ENCODE data around the gene NEK9.

The NEK9 gene

DNA sequence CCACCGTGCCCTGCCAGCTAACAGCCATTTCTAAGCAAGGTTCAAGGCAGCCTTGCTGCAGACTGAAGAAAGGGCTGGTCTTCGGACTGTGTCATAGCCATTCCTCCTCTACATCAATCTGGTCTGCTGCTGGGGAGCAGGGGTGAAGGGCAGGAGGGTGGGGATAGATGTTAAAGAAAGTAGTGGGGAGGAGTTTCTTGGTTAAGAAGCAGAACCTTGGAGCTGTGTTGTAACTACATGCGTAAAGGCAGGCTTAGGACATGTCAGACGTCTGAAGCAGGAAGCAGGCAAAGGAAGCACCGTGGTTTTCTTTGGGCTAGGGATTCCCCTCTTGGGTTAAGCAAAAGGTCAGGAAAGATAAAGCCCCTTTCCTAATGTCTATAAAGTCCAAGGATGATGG lies 18.1 kb upstream of the NEK9 start:
- DNase-seq (ENCODE audit: low read depth in 3 of 3), result no peak

DNA sequence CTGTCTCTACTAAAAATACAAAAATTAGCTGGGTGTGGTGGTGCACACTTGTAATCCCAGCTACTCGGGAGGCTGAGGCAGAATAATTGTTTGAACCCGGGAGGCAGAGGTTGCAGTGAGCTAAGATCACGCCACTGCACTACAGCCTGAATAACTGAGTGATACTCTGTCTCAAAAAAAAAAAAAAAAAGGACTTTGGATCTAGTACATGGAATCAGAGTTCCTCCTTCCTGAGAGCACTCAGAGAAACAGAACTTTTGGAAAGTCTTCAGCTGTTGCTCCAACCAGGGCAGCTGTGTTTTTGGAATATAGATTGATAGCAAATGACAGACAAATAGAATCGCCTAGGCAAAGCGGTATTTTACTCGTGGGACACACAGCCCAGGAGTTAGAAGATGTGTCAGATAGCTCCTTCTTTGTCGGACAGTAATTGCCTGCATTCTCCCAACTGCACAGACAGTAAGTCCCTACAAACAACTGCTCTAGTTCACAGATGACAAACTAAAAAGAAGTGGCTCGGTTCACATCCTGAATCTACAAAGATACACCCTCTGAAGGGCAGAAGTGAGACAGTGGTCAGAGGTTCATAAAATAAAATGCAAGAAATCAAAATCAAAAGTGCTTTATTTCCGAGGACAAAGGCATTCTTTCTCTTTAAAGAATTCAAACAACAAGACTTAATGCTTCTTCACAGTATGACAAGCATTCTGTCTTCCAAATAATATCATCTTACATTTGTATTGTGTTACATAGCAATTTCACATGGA lies 17.1 kb upstream of the NEK9 start:
- DNase-seq (ENCODE audit: low read depth in 3 of 3), result no peak

DNA sequence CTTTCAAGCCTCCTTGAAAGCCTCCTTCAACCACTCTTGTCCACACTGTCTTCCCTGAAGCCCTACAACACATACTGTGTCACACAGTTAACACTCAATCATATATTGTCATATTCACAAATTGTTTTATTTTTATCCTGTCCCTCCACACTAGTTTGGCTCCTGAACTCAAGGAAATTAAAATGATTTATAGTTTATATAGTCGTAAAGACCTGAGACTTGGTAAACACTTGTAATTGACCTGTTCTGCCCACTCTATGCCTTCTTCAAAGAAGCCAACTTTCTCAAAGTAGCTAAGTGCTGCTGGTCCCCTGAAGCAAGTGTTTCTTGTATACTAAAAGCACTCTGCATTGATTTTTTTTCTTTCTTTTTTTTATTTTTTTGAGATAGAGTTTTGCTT lies 15.6 kb upstream of the NEK9 start:
- DNase-seq (ENCODE audit: low read depth in 3 of 3), result no peak

DNA sequence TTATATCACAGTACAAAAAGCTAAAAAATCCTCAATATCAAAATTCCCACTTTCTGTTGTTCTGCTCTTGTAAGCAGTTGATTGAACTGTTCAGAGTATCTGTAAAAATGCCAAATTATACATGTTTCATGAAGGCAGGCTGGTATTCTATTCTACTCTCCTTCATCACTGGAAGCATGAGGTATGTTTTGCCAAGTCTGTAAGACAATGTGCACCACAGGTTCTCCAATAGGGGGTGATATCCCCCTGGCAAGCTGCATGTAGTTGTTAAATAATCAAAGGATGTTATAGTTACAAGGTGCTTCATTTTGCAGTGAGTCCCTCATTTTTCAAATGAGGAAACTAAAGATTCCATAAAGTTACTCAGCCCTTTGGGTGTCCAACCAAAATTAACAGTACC lies 15.1 kb upstream of the NEK9 start:
- no peak for DNase-seq (ENCODE audit: low read depth in 3 of 3)

DNA sequence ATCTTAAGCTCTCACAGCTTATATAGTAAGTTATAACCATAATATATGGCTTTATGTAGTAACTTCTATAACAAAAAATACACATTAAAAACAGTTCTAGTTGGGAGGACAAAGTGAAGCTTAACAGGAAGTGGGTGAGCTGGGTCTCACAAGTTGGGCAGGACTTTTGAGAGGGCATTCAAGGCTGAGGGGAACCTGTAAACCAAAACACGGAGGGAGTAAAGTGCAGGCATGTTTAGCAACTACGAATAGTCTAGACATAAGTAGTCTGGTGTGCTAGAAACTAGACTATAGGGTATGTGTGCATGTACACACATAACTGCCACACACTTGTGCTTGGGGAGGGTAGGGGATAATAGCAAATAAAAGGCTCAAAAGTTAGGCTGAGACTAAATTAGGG lies 14.2 kb upstream of the NEK9 start:
- DNase-seq (ENCODE audit: low read depth in 3 of 3), result no peak

DNA sequence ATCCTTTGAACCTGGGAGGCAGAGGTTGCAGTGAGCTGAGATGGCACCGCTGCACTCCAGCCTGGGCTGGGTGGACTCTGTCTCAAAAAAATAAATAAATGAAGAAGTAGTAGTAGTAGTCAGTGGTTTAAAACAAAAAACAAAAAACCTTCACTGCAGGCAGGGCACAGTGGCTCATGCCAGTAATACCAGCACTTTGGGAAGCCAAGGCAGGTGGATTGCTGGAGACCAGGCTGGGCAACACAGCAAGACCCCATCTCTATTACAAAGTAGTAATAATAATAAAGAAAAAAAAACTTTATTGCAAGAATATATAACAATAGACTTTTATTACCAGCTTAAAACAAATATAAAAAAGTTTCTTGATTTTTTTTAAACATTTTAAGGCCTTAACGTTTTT lies 13.8 kb upstream of the NEK9 start:
- no peak for DNase-seq (ENCODE audit: low read depth in 3 of 3)

DNA sequence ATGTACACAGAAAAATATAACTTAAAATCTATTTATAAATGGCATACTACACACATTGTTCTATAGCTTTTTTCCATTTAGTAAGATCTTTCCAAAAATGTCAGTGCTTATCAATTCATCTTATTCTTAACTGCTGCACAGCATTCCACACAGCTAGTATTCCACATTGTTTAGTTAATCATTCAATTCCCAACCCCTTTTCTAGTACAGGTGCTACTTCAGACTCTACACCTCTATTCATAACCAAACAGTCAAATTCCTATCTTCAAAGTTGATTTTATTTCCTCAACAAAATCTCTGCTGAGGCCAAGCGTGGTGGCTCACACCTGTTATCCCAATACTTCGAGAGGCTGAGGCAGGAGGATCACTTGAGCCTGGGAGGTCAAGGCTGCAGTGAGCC lies 12.3 kb upstream of the NEK9 start:
- no peak for DNase-seq (ENCODE audit: low read depth in 3 of 3)

DNA sequence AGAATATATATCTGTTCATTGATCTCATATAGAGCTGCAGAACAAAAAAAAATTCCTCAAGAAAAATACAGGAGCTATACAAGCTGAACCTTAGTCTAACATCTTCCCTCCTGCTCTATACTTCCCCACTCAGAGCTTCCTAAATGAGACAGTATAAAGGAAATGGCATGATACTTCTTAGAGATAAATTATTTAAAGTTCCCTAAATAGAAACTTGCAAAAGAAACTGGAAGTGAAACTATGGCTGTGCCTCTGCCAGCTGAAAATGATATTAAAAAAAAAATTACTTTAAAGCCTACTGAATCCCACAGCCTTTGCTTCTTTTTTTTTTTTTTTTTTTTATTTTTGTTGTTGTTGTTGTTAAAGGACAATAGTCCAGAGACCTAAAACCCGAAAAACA lies 11.6 kb upstream of the NEK9 start:
- no peak for DNase-seq (ENCODE audit: low read depth in 3 of 3)

DNA sequence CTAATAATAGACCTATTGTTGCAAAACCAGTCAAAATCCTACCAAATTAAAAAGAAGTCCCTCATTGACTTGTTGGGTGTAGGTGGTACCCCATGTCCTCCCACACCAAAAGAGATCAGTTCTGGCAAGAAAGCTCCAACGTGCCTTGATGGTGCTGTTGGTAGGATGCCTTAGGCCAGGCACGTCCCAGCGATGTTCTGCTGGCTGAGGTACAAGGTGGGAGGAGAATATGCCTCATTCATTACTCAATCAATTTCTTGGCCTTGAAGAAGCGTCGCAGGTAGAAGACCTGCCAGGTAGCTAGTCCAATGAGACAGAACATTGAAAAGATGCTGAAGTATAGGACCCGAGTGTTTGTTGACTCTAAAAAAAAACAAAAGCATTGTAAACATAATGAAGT lies 7.8 kb upstream of the NEK9 start:
- no peak for DNase-seq (ENCODE audit: low read depth in 3 of 3)

DNA sequence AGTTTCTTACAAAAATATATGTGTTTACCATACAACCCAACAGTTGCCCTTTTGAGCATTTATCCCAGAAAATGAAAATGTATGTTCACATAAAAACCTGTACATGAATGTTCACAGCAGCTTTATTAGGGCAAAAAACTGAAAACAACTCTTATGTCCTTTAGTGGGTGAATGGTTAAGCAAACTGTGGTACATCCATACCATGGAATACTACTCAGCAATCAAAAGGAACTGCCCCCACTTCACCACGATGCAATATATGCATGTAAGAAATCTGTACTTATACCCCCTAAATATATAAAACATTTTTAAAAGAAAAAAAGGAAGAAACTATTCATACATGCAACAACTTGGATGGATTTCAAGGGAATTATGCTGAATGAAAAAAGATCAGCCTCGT lies 6.7 kb upstream of the NEK9 start:
- DNase-seq (ENCODE audit: low read depth in 3 of 3), result no peak

DNA sequence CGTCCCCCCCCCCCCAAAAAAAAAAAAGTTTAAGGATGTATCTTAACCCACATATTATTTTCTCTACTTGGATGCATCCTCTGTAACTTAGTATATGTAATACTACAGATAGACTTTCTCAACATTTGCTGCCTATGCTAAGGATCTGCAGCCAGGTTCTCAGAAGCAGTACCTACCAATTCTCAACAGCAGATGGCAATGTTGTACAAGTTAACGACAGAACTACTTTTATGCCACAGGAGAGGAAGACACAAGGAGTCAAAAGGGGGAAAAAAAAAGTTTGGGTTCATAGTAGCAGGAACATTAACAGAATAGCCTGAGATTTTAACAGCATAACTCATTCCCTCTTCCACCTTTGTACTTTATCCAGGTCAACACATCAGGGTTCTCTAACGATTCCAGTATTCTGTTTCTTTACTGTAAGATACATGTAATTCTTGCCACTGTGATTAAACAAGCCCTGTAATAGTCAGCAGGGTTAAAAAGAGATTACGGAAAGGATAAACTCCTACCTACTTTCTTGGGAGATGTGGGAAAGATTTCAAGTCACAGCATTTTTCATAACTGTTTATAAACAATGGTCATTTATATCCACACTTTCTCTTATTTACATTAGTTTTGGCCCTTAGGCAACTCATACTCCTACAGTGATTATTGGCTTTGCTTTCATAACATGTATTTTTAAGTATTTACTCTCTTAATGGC lies 5.7 kb upstream of the NEK9 start:
- DNase-seq (ENCODE audit: low read depth in 3 of 3), result peak in 2 of 3 experiments; percentile 31 to 60

DNA sequence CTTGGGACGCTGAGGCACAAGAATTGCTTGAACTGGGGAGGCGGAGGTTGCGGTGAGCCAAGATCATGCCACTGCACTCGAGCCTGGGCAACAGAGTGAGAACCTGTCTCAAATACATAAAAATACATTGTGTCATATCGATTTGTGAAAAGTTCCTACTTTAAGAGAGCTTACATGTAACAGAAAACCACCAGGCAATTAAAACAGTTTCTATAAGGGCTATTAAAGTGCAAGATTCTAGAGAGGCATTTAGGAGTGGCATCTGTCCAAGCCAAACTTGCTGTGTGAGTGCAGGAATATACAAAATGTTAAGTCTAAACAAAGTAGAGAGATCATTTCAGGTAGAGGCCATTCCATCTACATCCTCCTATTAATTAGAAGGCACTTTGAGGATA lies 1.7 kb upstream of the NEK9 start:
- DNase-seq (ENCODE audit: low read depth in 3 of 3), result no peak

DNA sequence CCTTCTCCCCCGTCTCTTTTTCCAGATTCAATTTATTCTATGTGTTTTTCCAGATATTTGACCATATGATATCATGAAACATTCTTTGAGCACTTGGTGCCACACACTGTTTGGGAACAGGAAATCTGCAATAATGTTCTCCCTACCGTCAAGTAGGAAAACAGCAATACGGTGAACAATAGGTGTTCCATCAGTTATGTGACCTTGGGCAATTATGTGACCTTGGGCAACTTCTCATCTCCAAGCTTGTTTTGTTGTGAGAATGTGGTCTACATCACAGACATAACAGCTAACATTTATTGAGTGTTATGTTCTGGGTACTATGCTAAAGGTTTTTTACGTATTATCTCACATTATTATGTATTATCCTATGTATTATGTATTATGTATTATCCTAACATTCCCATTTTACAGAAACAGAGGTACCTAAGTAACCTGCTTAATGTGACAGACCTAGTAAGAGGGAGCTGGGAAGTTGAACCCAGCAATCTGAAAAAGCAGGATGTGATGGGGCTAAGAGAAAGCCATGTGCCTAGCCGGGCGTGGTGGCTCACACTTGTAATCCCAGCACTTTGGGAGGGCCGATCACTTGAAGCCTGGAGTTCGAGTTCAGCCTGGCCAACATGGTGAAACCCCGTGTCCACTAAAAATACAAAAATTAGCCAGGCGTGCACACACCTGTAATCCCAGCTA lies 1.2 kb upstream of the NEK9 start:
- no peak for DNase-seq (ENCODE audit: low read depth in 3 of 3)

DNA sequence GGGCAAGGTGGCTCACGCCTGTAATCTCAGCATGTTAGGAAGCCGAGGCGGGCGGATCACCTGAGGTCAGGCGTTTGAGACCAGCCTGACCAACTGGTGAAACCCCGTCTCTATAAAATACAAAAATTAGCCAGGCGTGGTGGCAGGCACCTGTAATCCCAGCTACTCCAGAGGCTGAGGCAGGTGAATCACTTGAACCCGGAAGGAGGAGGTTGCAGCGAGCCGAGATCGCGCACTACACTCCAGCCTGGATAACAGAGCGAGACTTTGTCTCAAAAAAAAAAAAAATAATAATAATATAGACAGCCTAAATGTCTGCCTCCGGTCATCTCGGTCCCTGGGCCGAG lies 599 bp upstream of the NEK9 start:
- peak in 1 of 3 experiments; percentile 11 for DNase-seq (ENCODE audit: low read depth in 3 of 3)

DNA sequence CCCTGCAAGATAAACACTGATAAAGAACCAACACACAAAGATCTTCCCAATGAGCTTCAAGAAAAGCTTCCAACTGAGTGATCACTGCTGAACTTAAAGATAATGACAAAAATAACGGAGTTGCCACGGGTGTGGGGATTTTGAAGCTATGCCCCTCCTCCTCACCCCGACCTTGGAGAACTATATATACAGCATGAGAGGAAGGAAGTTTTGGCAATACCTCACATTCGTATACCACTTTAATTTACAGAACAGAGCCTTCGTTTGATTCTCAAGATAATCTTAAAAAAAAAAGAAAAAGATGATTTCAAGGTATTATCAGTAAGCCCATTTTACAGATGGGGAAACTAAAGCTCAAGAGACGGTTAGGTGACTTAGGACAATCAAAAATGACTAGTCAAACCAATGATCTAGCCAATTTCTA lies 715 bp downstream of the NEK9 start:
- no peak for DNase-seq (ENCODE audit: low read depth in 3 of 3)

DNA sequence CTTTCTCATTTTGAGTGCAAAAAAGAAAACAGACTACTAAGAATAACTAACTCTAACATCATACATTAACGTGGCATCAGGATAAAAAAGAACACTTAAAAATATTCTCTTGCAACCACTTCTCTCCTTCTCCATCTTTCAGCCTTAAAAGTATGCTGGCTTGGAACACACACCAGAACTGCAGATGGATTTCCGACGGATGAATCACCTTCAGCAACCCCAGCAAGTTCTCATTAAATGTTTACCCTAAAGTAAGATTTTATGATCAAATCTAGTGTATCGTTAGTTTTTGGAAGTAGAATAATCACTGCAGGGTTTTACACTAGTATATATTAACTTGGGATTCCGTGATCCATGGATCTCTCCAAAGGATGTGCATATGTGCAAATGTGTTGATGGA lies 1.2 kb downstream of the NEK9 start:
- no peak for DNase-seq (ENCODE audit: low read depth in 3 of 3)

DNA sequence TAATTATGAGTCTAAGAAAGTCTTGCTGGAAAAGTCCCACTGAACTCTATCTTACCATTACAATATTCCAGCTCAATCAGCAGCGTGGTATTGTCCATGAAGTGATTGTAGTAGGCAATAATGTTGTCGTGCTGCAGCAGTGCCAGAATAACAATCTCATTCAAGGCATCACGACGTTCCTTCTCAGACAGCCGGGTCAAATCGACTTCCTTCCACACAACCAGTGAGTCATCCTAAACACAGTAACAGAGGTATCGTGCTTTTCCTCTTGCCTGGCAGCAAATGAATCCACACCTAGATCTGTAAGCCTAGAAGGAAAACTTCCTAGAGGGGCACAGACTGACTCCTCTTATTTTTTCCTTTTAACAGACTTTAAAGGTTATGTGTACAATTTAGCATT lies 2.9 kb downstream of the NEK9 start:
- peak in 1 of 3 experiments; percentile 8 for DNase-seq (ENCODE audit: low read depth in 3 of 3)

DNA sequence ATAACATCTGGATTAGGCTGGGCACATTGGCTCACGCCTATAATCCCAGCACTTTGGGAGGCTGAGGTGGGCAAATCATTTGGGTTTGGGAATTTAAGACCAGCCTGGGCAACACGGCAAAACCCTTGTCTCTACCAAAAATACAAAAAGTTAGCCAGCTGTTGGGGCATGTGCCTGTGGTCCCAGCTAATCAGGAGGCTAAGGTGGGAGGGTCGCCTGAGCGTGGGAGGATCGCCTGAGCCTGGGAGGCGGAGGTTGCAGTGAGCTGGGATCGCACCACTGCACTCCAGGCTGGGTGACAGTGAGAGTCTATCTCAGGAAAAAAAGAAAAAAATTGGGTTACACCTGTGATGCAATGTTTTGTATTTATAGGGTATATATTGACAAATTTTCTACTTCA lies 5.3 kb downstream of the NEK9 start:
- DNase-seq (ENCODE audit: low read depth in 3 of 3), result no peak

DNA sequence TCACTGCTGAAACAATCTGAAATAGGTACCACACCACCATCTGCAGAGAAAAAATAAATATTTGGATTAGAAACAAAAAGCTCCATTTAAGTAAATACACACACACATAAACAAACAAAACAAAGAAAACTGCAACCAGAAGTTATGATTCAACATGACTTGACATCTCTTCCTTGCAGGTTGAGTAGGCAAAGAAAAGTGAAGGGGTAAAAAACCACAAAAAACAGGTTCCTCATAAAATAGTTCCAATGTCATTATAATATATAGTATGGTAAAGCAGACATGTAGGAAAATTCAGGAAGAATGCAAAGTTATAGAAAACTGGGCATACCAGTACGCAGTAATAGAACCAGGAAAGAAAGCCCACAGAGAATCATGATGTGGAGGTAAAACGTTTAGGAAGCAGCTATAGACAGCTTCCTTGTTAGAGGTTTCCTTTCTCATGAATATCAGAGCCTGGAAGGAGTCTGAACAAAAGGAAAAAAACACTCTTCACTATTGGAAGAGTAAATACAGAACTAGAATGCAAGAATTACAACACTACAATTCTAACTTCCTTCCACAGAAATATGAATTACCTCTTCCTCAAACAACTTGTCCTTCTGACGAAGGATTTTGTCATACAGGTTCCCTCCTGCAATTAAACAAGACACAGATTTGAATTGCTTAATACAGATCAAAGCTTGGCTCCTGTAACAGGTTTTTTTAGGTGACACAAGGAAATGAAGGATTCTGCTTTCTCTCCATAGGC lies 6.1 kb downstream of the NEK9 start:
- no peak for DNase-seq (ENCODE audit: low read depth in 3 of 3)

DNA sequence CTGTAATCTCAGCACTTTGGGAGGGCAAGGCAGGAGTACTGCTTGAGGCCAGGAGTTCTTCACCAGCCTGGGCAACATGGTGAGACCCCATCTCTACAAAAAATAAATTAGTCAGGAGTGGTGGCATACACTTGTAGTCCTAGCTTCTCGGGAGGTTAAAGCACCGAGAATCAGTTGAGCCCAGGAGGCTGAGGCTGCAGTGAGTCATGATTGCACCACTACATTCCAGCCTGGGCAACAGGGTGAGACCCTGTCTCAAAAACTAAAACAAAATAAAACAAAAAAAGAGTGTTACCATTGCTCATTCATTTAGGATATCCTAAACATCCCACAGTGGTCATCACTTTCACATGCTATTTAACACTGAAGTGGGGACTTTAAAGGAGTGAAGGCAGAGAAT lies 7.8 kb downstream of the NEK9 start:
- no peak for DNase-seq (ENCODE audit: low read depth in 3 of 3)

DNA sequence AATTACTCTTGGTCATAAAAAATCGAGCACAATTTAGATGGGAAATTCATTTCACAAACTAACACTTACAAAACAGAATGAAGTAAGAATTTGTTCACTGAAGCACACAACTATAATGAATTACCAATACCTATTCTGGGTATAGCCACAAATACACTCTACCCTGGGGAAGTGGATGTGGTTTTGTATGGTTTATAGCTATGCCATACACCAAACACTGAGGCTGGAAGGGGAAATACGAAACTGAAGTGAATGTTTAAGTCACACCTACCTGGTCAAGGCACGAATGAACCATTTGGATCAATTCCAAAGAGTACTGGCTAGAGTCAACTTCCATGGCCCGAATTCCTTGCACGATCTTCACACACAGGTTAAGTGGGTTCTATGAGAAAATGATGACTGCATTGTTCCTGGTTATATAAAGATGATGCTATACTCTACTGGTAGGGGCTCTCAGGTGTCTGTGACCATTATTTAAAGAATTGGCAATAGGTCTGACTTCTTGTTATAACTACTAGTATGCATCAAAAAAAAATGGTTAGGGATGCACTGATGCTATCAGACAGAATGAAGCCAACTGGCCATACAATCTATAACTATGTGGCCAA lies 12.8 kb downstream of the NEK9 start:
- no peak for DNase-seq (ENCODE audit: low read depth in 3 of 3)

DNA sequence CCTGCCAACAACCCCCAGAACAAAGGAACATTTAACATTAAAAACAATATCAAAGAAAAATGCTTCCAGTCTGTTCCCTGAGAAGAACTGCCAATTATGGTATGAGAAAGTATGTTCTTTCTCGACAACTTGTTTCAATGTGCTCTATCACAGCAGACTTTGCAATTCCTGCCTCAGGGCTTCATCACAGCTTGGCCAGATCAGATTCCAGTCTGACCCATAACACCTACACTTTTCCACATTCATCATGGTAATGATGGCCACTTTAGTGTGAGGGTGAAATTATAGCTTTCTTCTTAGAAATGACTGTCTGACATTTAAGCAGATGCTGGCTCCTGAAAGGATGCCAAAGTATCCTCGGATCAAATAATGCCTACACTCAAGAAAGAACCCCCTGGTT lies 17.0 kb downstream of the NEK9 start:
- no peak for DNase-seq (ENCODE audit: low read depth in 3 of 3)

All from stimulated activated CD4-positive, alpha-beta T cell treated with anti-CD3 and anti-CD28 coated beads, TNF-alpha, amount 100 ng/mL, for 24 hours (primary cell).